Measurements from ENCODE around the gene SYNE1.
"Not testable (repeated sequence)": the region's sequence is repeated elsewhere in the genome, so short reads cannot be mapped to it uniquely, and the experiment has no call there.

The SYNE1 gene

DNA sequence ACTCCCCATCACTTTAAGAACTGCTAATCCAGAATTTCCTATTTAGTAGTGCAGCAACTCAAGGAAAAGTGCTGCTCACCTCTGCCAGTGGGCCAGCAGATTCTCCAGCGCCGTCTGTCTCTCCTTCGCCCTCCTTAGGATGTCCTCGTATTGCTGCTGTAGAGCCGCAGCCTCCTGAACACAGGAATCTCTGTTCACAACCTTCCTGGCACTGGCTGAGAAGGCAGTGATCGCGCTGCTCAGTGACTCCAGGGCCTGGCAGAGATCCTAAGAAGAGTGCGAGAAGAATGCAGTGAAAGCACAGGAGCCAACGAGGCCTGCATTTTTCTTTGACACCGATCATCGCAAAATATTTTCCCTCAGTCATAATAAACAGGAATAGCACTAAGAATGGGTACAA is 209.0 kb downstream of the SYNE1 start:
- DNase-seq (ENCODE audit: low read depth in 1 of 2, low spot score in 1 of 2): no peak

DNA sequence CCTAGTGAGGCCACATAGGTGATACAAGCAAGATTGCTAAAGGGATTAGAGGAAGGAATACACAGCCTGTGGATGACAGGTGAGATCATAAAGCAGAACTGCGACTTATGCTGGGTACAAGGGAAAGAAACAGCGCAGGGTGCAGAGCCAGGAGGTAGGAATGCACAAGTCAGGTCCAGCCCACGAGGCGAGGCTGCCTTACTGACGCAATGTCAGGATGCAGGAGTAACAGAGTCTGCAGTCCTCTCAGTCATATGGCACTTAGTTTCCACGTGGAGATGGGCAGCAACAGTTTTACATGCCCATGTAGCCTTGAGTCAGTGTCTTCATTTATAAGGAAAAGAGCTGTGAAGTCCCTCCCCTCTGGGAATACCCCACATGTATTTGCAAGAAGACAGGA is 210.9 kb downstream of the SYNE1 start:
- DNase-seq (ENCODE audit: low read depth in 1 of 2, low spot score in 1 of 2): no peak

DNA sequence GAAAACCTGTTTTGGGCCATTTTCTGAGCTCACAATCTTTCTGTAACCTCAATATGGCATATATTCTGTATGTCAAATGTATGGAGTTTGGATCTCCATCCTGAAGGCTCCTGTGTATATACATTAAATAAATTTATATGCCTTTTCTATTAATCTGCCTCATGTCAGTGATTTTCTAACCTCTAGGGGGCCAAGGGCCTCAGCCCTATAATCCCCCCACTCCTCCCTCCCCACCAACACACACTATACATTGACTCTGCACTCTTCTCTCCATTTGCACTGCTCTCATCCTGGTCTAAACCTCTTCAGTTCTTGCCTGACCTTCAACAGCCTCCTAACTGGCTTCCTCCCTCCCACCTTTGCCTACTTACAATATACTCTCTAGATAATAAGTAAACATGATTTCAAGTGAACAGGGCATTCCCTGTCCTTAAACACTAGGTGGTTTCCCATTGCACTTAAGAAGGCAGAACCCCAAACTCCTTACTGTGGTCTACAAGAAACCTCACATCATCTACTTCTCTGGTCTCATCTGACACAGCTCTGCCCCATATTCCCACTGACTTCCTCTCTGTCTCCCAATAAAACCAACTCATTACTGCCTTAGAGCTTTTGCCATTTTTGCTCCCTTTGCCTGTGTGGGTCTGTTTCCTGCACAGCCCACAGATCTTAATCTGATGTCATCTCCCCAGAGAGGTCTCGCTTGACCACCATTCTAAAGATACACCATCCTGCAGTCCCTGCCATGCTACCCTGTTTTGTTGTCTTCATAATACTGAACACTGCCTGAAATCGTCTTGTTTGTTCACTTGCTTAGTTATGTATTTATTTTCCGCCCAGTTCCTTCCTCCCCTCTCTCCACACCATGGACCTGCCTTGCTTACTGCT is 213.7 kb downstream of the SYNE1 start:
- DNase-seq (ENCODE audit: low read depth in 1 of 2, low spot score in 1 of 2): no peak

DNA sequence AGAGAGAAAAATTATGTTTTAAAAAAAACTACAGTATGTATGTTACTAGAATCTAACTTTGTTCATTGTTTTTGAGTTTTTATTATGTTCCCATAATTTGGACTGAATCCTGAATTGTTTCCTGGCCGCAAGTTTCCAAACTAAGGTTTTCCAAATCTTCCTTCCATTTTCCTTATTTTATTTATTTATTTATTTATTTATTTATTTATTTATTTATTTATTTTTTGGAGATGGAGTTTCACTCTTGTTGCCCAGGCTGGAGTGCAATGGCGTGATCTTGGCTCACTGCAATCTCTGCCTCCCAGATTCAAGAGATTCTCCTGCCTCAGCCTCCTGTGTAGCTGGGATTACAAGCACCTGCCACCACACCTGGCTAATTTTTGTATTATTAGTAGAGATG is 215.7 kb downstream of the SYNE1 start:
- DNase-seq (ENCODE audit: low read depth in 1 of 2, low spot score in 1 of 2): not testable (repeated sequence)

DNA sequence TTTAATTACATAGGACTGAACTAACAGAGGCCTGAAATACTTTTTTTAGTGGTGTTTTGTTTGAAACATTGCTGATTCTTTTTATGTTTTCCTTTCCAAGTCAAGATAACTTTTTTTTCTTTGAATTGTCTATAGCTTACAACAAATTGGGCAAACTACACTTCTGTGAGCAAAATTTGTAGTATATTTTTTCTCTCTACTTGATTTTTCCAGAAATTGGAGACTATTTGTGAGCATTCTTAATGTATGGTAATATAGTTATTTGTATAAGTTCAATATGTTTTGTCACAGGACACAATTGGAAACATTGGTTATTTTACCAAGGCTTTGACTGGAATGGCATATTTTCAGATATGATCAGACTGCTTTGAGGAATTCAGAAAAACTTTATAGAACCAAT is 216.5 kb downstream of the SYNE1 start:
- no peak for DNase-seq (ENCODE audit: low read depth in 1 of 2, low spot score in 1 of 2)

DNA sequence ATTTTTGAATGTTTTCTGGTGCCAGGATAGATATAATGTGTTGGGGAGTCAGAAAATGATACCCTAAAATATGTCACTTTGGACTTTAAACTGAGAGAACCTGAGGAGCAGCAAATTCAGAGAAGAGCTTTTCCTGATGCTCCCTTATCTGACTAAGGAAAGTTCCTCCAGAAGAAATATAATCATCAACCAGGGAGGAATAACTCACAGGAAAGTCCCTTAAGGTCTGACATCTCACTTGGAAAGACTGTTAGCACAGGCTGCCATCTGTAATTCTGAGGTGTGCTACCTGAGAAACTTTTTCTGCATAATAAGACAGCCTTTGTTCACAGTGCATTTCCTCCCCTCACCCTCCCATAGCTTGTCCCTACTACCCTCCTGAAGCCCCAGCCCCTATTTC is 218.6 kb downstream of the SYNE1 start:
- DNase-seq (ENCODE audit: low read depth in 1 of 2, low spot score in 1 of 2): no peak

DNA sequence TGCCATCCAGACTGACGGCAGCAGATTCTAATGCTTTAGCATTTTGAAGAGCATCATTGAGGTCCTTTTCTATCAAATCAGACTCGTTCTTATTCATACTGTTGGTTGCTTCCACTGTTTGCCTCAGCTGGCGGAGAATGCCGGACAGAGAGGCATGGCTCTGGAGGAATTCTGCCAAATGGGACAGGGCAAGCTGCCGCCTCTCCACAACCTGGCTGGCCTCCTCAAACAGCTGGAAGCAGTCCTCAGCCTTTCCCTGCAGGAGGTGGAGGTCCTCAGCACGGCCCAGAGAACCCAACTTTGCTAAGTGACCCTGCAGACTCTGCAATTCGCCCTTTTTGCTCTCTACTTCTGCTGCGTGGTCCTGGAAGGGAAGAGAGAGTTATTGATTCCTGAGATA is 220.5 kb downstream of the SYNE1 start:
- DNase-seq (ENCODE audit: low read depth in 1 of 2, low spot score in 1 of 2): no peak

DNA sequence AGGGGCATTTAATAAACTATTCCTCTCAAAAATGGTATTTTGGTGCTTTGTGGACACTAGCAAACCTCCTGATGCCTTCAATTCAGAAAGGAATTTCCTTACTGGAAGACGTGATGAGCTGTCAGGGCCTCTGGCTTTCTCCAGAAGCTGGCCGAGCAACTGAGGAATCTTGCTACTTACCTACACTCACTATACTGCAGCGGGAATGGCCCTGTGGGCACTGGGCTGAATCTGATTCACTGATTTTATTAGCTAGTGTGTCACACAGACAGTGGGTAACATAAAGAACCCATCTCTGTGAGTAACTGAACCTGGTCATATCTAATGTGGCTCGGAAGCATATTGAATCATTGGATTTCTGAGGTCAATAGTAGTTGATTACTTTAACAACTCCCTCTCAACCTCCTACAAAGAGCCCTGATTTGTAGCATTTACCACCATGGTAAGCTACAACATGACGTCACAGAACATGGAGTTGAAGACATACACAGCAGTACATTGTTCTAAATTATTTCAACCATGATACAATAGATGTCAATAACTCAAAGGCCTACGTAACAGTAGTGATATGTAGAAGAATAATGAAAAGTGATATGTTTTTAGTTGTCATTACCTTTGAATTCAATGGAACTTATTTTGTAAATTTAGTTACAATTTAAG is 232.1 kb downstream of the SYNE1 start:
- DNase-seq (ENCODE audit: low read depth in 1 of 2, low spot score in 1 of 2): no peak

DNA sequence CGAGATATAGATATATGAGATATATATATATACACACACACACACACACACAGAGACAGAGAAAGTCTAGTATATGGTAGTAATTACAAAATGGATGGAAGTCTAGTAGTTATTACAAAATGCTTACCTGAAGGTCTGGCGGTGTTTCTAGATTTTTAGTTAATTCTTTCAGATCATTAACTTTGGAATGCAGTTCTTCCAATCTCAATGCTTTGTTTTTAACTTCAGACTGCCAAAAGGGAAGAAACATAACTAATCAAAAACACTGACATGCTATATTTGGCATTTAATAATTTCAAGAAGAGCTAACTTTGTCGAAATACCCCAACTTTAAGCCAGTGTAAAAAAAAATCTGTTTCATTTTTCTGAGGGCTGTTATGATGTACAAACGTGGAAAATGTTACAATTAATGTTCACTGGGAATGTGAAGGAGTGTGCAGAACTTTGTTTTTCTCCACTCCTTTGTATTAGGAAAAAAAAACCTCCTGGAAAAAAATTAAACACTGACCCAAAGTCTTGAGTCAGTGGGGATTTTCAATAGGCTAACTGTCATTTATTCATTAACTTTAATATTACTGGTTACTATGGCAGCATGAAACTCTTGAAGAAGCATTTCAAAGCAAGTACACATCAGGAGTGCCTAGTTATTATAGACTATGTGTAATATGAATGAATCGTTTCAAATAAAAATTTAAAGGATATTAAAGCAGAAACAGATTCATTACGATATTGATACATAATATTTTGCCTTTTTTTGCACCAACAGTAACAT is 232.9 kb downstream of the SYNE1 start:
- DNase-seq (ENCODE audit: low read depth in 1 of 2, low spot score in 1 of 2): no peak

DNA sequence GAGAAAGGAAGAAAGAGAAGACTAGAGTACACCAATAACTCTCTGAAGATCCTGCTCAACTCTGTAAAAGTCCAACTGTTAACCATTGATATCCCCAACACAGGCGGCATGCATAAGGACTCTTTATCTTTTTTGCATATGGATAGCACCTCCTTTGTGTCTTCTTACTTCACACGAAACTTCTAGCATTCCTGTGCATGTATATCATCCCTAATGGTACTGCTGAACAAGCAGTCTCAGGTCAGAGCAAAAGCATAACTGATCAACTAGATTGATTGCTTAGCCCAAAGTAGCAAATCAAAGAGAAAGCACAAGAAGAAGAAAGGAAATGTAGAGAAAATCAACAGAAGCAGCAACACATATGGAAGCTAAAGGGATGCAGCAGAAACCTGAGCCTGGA is 234.4 kb downstream of the SYNE1 start:
- no peak for DNase-seq (ENCODE audit: low read depth in 1 of 2, low spot score in 1 of 2)

DNA sequence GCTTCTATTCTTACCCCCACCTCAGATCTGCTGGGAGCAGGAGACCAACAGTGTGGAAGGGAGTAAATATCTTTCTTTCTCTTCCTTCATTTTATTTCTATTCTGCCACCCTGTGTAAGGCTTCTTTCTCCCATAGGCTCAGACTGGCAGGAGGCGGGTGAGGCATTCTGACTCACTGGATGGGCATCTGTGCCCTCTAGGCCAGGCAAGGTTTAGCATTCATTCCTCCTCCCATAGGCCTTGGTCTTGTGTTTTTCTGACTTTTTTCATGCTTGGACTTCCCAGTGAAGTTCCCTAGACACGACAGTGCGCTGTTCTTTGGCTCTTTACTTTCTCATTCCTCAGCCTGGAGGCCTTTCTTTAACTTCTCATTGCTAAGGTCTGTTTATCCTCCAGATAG is 235.2 kb downstream of the SYNE1 start:
- no peak for DNase-seq (ENCODE audit: low read depth in 1 of 2, low spot score in 1 of 2)

DNA sequence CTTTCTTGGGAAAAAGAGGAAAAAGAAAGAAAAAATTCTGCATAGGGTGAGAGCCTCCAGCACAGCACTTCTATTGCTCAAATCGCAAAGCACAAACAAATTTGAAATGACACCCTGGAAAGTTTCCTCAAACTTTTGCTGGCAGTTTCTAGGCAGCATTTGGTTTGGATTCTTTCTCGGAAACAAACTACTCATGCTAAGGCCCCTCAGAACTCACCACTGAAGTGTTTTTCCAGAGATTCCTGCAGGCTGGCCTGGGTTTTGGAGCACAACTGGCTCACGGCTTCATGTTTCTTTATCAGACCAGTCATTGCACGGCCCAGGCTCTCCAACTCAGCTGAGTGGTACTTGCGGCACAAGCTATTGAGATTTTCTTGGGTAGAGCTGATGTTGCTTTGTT is 237.8 kb downstream of the SYNE1 start:
- no peak for DNase-seq (ENCODE audit: low read depth in 1 of 2, low spot score in 1 of 2)

DNA sequence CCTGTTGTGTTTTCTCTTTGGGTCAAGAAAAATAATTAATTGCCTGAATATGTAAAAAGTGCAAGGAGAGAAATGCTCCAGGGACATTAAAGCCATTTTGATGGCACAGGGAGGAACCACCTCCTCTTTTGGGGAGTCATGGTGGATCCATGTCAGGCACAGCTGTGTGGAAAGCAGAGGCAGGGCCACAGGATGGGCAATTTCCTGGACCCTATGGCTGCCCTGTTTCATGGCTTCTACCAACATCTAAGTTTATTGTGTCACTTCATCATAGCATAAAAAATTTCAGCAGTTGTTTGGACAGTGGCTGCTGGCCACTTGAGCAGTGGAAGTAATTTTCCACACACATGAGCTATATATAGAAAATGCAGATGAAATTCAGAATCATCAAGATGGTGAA is 238.2 kb downstream of the SYNE1 start:
- DNase-seq (ENCODE audit: low read depth in 1 of 2, low spot score in 1 of 2): no peak

DNA sequence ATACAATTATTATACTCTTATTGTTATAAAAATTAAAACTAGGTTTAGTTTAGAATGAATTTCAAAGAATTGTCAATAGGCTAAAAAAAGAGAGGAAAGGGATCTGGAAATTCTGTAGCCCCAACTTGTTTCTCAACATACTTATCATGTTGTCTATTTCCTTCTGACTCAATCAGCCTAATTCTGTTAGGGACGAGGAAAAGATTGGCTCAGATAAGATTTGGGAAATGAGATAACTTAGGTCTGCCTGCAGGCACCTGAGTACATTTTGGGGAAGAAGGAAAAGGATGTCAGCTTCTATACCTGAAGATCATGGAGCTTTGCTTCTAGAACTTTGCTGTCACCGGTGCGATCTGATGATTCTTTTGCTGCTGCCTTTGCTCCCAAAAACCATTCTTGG is 238.8 kb downstream of the SYNE1 start:
- no peak for DNase-seq (ENCODE audit: low read depth in 1 of 2, low spot score in 1 of 2)

DNA sequence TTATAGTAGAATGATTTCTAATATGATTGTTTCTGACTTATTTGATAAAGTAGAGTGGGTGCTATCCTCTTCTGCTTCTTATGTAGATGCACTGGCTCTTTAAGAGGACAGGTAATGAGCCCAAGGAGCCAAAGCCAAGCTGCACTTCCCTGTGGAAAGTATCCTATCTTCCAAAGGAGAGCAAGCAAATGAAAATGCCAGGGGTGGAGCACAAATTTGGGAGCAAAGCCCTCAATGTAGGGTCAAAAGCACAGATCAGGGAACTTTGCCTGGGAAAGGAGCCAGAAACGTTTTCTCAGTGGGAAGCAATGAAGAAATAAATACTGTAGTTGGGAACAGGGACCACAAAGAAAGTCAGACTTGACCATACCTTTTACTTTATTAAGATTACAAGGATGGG is 242.9 kb downstream of the SYNE1 start:
- DNase-seq (ENCODE audit: low read depth in 1 of 2, low spot score in 1 of 2): no peak

DNA sequence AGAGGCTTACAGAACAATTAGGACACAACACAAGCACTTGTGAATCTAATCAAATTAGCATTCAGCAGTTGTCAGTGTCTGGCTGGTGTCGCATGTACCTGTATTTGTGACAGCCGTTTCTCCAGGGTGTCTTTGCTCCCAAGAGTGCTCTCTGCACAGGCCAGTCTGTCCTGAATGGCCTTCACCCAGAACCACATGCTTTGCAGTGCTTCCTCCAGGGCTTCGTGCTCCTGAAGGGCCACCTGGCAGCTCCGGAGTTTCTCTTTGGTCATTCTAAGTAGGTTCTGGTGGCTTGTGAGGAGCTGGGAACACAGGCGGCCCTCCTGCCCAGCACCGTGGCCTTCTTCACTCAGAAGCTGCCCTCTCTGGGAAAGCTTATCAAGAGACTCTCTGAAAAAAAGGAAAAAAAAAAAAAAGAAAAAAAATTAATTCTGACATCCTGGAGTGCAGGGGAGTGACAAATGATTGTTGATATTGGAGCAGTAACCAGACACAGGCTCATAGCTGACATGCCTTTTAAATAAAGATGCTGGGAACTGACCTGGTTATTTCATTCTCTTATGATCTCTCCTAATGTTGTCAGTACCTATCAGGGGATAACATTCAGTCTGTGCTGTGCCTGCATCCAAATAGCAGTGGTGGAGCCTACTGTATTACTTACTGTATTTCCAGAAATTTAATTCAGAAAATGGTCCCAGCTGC is 245.8 kb downstream of the SYNE1 start:
- no peak for DNase-seq (ENCODE audit: low read depth in 1 of 2, low spot score in 1 of 2)

DNA sequence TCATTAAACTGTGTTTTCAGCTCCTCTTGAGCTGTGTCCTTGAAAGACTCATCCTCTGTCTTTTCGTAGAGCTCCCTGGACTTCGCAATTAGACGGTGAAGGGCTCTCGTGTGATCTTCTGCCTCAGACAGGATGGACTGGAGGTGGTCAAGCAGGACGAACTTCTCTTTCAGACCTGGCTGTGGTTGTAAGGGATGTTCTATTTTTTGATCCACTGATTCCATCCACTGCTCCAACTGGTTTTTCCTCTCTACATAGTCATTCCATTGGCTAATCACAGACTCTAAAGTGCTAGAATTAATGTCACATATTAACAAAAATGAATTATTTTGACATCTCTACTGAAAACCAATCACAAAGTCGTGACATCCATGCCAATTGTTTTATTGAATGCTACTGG is 250.1 kb downstream of the SYNE1 start:
- DNase-seq (ENCODE audit: low read depth in 1 of 2, low spot score in 1 of 2): no peak

DNA sequence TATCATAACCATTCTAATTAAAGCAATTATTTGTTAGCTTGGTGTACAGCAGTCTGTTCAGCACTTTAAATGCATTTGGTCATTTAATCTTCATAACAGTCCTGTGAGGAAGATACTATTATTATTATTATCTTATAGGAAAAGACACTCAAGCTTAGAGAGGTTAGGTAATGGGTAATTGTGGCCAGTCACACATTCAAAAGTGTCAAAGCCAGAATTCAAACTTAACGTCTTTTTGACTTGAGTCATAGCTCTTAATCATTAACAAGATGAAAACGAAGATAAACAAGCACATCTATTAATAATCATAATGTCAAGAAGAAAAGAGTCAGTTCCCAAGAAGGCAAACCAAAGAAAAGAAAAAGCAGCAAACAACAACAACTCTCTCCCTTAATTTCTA is 251.0 kb downstream of the SYNE1 start:
- no peak for DNase-seq (ENCODE audit: low read depth in 1 of 2, low spot score in 1 of 2)

DNA sequence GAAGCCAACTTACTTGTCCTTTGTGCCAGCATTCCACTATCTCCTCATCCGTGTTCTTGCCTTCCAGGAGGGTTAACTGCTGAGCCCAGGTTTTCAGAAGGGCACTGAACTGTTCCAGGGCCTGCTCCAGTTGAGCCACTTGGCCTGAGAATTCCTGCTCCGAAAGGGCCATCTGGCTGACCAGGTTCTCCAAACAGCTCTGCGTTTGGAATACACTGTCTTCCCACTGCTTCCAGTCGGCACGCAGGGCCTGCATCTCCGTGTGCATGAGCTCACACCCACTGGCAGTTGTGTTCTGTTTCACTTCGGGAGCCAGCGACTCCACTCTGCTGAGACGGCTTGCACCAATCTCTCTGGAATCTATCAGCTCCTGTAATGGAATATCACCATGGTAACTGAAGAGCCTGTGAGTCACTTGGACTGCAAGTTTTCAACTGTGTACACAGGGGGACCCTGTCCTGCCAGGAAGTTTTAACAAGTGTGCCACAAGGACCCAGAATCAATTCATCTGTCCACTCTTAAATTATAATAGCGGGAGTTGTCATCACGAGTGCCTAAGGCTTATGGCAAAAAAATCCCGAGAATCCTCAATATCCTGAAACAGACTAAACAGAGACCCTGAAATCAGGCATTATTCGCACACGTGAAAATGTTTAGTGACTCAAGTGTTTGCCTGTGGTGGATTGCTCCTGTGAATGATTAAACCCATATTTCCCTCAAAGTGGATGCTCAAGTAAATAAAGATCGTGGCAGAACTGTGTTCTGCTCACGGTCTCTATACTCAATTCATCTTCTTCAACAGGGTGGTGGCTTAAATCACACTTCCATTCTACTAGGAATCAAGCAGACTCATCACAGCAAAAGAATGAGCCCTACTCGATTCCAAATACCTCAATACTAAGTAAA is 255.9 kb downstream of the SYNE1 start:
- no peak for DNase-seq (ENCODE audit: low read depth in 1 of 2, low spot score in 1 of 2)

DNA sequence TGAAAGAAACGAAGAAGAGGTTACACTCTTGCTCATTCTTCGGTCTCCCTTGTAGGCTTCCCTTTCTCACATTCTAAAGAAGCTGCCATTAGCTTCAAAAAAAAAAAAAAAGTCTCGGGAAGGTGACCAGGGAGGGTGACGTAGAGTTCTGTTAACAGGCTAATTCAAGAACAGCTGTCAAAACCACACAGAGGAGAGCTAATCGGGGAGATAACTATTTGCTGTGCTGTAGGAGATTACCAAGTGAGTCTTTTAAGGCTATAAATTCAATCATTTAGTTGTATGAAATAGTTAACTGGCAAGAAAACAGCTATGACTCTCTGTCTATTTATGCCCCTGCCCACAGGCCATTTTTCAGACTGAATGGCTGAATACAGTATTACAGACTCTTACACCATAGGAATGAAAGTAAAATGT is 256.8 kb downstream of the SYNE1 start:
- DNase-seq (ENCODE audit: low read depth in 1 of 2, low spot score in 1 of 2): no peak
